AG04449 (cell line): ENCODE measurements around the gene SORL1.

Experiments
- CTCF ChIA-PET: fragments of 350-600 bp; formaldehyde crosslinking; extraction: SDS; loops from one replicate; lab custom pipeline; 2021; ENCODE audit warnings: antibody characterized with exemption; lab: Yijun Ruan, JAX
- POLR2A ChIA-PET: fragments of 400-600, 350-600 bp; formaldehyde crosslinking; extraction: SDS; loops from one replicate; lab custom pipeline; 2020; ENCODE audit warnings: antibody characterized with exemption, inconsistent platforms; lab: Yijun Ruan, JAX
- DNase-seq: peaks from one replicate; pipeline ENCODE4 v3.0.0-alpha.2; 2010; ENCODE audit warnings: low read depth, low spot score
- H3K4me3 ChIP-seq: 2 replicates; pipeline ENCODE4 v1.5.1; 2011; ENCODE audit warnings: low read depth, mild to moderate bottlenecking, control low read depth, low read length
- TF ChIP-seq, protein P1 (sequence below): IDR thresholded peaks from one replicate; pipeline ENCODE4 v1.5.1; 2011; ENCODE audit warnings: mild to moderate bottlenecking, moderate library complexity, low read length, control low read depth, inconsistent platforms; ENCODE audit not compliant: insufficient read depth; ENCODE audit errors: missing control alignments

SORL1 gene

DNA sequence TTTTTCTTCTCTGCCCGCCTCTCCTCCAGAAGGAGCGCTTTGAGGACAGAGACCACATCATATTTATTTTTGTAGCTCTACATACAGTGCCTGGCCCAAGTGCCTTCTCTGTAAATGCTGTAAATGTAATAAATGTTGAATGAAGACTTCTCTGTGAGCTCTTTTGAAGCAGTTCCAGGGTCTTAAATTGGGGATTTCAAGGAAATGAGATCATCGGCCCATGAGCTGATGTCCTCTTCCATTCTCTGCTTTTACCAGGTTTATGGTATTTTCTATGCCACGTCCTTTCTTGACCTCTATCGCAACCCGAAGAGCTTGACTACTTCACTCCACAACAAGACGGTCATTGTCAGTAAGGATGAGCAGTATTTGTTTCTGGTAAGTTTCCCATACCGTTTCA lies 166.4 kb downstream of the SORL1 start:
- no peak for DNase-seq
- POLR2A ChIA-PET: no interaction called here
- CTCF ChIA-PET: interaction anchor here (0.7 to 2.4 kb wide), 7 partner anchors 9 to 963 kb away, joined by 3 to 7 read pairs (median 4); no protein-coding TSS in a partner anchor
- no peak overlapping the region for H3K4me3 ChIP-seq
- TF ChIP-seq, protein P1, sequence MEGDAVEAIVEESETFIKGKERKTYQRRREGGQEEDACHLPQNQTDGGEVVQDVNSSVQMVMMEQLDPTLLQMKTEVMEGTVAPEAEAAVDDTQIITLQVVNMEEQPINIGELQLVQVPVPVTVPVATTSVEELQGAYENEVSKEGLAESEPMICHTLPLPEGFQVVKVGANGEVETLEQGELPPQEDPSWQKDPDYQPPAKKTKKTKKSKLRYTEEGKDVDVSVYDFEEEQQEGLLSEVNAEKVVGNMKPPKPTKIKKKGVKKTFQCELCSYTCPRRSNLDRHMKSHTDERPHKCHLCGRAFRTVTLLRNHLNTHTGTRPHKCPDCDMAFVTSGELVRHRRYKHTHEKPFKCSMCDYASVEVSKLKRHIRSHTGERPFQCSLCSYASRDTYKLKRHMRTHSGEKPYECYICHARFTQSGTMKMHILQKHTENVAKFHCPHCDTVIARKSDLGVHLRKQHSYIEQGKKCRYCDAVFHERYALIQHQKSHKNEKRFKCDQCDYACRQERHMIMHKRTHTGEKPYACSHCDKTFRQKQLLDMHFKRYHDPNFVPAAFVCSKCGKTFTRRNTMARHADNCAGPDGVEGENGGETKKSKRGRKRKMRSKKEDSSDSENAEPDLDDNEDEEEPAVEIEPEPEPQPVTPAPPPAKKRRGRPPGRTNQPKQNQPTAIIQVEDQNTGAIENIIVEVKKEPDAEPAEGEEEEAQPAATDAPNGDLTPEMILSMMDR: no peak

DNA sequence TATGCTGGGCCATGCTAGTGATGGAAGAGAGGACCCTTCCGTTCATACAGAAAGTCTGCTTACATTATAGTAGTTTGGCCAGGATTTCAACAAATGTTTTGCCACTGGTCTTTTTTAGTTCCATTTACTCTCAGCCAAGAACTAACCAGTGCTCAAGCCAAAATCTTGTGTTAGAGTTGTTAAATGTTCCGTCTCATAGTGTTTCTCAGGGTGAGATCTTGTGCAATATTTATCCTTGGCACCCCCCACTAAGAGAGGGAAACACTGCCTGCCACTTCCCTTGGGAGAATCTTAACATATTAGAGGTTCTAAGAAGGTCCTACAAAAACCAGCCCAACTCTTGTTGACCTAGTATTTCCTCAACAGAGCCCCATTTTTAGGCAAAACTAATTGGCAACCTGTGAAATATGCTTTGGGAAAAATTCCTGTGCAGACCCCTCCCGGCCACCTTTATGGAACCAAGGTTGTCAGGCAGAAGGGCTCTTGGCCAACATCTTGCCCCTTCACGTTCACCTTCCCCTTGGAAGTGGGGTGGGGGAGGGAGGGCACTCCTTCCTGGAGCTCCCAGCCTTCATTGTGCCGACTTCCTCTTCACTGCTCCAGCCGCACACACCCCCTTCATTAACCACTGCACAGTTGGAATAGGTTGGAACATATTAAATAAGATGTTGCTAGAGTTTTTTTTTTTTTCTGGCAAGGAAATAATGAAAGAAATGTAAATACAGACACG lies 173.8 kb downstream of the SORL1 start:
- TF ChIP-seq, protein P1: no peak
- DNase-seq: no peak
- ChIA-PET POLR2A (no interaction called here), CTCF (interaction anchor here (0.6 kb wide), 1 partner anchor 29 kb away, joined by 3 read pairs; no protein-coding TSS in a partner anchor)
- H3K4me3 ChIP-seq: no peak overlapping the region

DNA sequence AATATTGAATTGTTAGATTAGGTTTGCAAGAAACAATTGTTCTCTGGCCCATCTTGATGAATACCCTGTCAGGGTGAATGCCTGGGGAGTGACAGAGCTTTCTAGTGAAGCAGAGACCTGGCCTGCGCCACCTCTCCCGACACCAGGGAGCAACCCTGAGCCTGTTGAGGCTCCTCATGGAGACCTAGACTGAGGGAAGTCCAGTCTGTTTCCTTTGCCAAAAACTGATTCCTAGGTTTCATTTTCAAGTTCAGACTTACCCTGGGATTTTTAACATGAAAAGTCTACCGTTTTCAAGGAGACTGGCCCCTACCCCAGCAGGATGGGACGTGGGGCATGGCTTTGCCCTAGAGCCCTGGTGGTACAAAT lies 174.4 kb downstream of the SORL1 start:
- H3K4me3 ChIP-seq: no peak overlapping the region
- CTCF ChIA-PET: no interaction called here
- TF ChIP-seq, protein P1: no peak
- DNase-seq: no peak
- POLR2A ChIA-PET: no interaction called here

DNA sequence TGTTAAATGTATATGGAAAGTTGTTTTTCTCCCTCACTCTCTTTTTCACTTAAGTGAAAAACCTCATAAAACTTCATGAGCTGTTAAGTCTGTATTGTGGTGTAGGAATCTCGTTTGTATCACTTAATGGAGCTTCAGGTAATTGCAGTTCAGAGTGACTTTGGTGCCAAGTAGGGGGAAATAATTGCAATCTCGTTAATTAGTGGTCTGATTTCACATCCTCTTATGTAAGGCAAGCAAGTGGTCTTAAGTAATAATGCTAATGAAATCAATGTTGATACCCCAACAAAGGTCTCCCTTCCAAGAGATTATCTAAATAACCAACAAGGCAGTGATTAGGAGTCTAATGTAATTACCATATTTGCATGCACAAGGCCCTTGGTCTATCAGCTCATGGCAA lies 174.9 kb downstream of the SORL1 start:
- no peak for DNase-seq
- ChIA-PET POLR2A (no interaction called here), CTCF (interaction anchor here (1.2 kb wide), 2 partner anchors 8 to 28 kb away, joined by 3 to 4 read pairs; no protein-coding TSS in a partner anchor)
- TF ChIP-seq, protein P1: no peak
- H3K4me3 ChIP-seq: no peak overlapping the region

DNA sequence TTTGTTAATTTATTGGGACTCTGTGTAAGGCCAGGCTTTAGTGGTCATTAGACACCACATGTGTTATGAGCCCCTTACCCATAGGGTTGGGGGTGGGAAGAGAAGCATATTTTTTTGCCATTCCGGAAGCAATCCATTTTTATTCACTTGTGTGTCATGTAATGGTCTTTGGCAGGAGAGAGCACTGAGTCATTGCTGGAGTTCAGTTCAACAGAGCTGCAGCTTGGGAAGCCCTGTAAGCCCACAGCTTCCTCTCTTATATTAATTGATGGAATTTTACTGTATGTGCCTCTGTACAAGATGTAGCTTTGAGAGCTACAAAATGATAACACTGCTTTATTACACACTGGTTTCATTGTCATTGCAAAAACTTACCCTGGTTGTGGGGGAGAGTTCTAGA lies 177.9 kb downstream of the SORL1 start:
- ChIA-PET CTCF (interaction anchor here (2.1 to 3.1 kb wide), 2 partner anchors 12 to 25 kb away, joined by 7 to 14 read pairs; no protein-coding TSS in a partner anchor), POLR2A (interaction anchor here (0.6 to 1.1 kb wide), 2 partner anchors 163 to 471 kb away, joined by 3 read pairs; no protein-coding TSS in a partner anchor)
- no peak overlapping the region for H3K4me3 ChIP-seq
- DNase-seq: peak; percentile 75
- TF ChIP-seq, protein P1: no peak

DNA sequence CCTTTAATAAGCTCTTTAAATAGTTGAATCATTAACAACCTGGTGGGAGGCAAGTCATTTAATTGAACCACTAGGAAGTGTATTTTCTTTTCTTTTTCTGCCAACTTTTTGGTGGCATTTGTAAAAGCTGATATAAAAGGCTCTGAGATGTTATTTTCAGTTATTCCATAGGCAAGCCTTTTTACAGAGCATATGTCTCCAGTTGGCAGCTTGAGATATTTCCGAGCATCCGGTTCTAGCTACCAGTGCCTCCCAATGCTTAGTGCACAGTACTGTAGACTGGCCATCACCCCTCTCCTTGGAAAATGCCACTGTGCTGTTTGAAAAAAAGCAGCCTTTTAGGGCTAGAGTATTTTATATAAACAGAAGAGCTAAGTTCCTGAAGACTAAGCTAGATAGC lies 179.3 kb downstream of the SORL1 start:
- ChIA-PET CTCF (interaction anchor here (0.8 to 3.1 kb wide), 4 partner anchors 11 to 24 kb away, joined by 3 to 14 read pairs (median 4); no protein-coding TSS in a partner anchor), POLR2A (interaction anchor here (0.6 kb wide), 1 partner anchor 583 kb away, joined by 3 read pairs; no protein-coding TSS in a partner anchor)
- no peak for DNase-seq
- no peak overlapping the region for H3K4me3 ChIP-seq
- TF ChIP-seq, protein P1: no peak
